ENCODE results near the gene CAST. TPM values are rescaled to one million over a fixed set of nuclear protein-coding genes. Genes with fewer than 3 reads are reported as not detected.

CAST gene
- polyA plus RNA-seq, 2 donors = 205 to 245 TPM

DNA sequence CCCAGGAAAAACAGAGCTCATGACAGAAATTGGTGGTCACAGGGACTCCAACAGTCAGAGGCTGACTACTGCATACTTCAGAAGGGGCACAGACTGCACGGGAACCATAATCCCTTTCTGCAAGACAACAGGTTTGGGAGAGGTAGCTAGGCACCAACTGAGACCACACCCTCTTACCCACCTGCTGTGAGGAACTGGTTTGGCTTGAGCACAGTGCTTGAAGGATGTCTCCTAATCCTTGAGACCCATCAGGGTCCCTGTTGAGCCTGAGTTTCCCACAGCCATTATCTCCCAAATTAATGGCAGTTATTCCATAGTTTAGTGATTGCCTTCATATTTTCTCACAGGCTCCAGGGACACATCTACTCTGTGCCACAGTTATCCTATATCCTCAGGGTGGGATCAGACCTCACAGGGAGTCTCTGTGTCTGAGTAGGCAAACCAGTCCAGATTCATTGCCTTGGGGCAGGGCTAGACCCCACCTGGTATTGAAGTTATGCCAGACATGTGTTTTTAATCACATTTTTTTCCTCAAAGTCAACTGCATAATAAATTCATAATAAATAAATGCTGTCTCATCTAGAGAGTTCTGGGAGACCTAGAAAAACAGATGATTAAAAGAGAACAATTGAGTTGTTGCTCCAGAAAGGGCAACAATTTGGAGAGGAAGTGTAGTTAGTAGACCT is 9.3 kb upstream of the CAST start:
- 34 to 58% methylated on average over 1 of the region's 1 CpG for WGBS, 2 donors
- Histone ChIP-seq H3K9me3 (ENCODE audit: control insufficient read depth in 2 of 2, insufficient read depth in 1 of 2, low read depth in 1 of 2, low read length in 1 of 2) (no peaks in the 10 kb centered on the region), H3K36me3 (ENCODE audit: control insufficient read depth in 2 of 2, insufficient read depth in 2 of 2, low read length in 1 of 2) (no peaks in the 10 kb centered on the region), H3K27me3 (ENCODE audit: control insufficient read depth in 1 of 2, insufficient read depth in 2 of 2, low read length in 2 of 2) (no peaks in the 10 kb centered on the region), H3K4me1 (ENCODE audit: control insufficient read depth in 2 of 2, insufficient read depth in 2 of 2, low read length in 1 of 2) (peaks cover 4 to 9% of the 10 kb centered on the region in 2 donors), H3K4me3 (ENCODE audit: low read depth in 1 of 2, low read length in 2 of 2) (no peak overlapping the region), H3K27ac (ENCODE audit: low read depth in 2 of 2, low read length in 1 of 2) (peak overlapping the region; percentile 65 to 68)

DNA sequence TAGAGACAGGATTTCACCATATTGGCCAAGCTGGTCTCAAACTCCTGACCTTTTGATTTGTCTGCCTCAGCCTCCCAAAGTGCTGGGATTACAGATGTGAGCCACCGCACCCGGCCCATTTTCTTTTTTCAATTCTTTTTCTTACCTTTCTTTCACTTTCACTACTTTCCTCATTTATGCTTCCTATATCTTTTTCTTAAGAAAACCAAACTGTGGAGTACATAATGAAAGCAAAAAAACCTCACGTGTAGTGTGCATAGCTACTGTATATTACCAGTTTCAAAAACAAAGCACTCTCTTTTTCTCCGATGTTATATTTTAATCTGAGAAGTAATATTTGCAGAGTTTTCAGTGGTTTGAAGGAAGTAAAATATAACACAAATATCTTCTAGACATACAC is 8.0 kb upstream of the CAST start:
- Histone ChIP-seq H3K4me3 (ENCODE audit: low read depth in 1 of 2, low read length in 2 of 2) (no peak overlapping the region), H3K9me3 (ENCODE audit: control insufficient read depth in 2 of 2, insufficient read depth in 1 of 2, low read depth in 1 of 2, low read length in 1 of 2) (no peaks in the 10 kb centered on the region), H3K27me3 (ENCODE audit: control insufficient read depth in 1 of 2, insufficient read depth in 2 of 2, low read length in 2 of 2) (no peaks in the 10 kb centered on the region), H3K4me1 (ENCODE audit: control insufficient read depth in 2 of 2, insufficient read depth in 2 of 2, low read length in 1 of 2) (peaks cover 4 to 9% of the 10 kb centered on the region in 2 donors), H3K36me3 (ENCODE audit: control insufficient read depth in 2 of 2, insufficient read depth in 2 of 2, low read length in 1 of 2) (no peaks in the 10 kb centered on the region), H3K27ac (ENCODE audit: low read depth in 2 of 2, low read length in 1 of 2) (no peak overlapping the region)
- 80 to 82% methylated on average over 4 of the region's 4 CpGs for WGBS, 2 donors

DNA sequence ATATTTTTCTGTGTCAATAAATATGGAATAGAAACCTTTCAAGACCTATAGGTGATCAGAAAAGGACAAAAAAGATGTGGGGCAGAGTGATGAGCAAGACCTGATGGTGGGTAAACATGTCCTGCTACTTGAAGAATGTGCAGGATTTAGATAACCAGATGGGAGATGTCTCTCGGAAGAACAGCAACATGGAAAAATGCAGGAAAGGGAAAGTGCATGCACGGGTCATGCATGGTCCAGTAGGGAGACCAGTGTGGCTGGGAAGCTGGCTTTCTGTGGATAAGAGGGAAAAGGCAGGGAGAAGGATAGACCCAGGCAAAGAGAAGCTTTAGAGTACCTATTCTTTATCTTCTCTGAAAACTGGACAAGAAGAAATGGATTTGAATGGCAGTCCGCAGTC is 7.1 kb upstream of the CAST start:
- no peaks in the 10 kb centered on the region for H3K27me3 ChIP-seq (ENCODE audit: control insufficient read depth in 1 of 2, insufficient read depth in 2 of 2, low read length in 2 of 2)
- peaks cover 4 to 9% of the 10 kb centered on the region in 2 donors for H3K4me1 ChIP-seq (ENCODE audit: control insufficient read depth in 2 of 2, insufficient read depth in 2 of 2, low read length in 1 of 2)
- 78 to 85% methylated on average over 3 of the region's 3 CpGs for WGBS, 2 donors
- H3K27ac ChIP-seq (ENCODE audit: low read depth in 2 of 2, low read length in 1 of 2) = peak overlapping the region in 1 of 2 donors; percentile 8
- H3K4me3 ChIP-seq (ENCODE audit: low read depth in 1 of 2, low read length in 2 of 2) = no peak overlapping the region
- no peaks in the 10 kb centered on the region for H3K36me3 ChIP-seq (ENCODE audit: control insufficient read depth in 2 of 2, insufficient read depth in 2 of 2, low read length in 1 of 2)
- no peaks in the 10 kb centered on the region for H3K9me3 ChIP-seq (ENCODE audit: control insufficient read depth in 2 of 2, insufficient read depth in 1 of 2, low read depth in 1 of 2, low read length in 1 of 2)

DNA sequence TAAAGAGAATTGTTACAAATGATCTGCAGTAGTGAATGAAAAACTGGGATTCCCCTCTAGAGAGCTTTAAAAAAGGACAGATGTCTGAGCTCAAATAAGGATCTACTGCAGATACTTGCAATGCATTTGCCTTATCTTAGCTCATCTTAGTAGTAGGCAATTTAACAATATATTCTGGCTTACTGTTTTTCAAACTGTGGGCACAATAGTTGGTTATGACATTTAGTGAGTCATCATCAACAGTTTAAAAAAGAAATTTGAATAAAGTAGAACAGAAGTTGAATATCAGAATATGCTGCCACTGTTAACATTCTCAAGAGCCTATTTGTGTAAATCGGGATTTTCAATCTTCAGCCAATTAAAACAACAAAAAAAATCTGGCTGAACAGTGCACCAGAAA is 6.7 kb upstream of the CAST start:
- WGBS, 2 donors = 39 to 41% methylated on average over 1 of the region's 1 CpG

DNA sequence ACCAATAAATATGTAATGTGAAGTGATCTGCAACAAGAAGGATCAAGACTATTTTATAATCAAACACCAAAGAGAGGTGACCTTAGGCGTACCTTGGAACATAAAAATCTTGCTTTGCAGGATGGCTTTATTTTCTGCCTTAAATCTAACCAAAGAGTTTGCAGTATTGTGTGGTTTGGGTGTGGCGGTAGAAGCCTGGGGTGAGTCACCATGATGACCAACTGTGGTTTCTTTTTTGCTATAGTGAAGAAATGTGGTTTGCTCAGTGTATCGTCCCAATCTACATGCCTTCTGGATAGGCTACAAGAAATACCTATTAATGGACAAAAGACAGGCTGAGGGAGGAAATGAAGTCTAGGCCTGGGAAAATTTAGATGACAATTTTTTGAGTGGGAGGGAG is 5.1 kb upstream of the CAST start:
- Histone ChIP-seq H3K36me3 (ENCODE audit: control insufficient read depth in 2 of 2, insufficient read depth in 2 of 2, low read length in 1 of 2) (no peaks in the 10 kb centered on the region), H3K27ac (ENCODE audit: low read depth in 2 of 2, low read length in 1 of 2) (peak overlapping the region; percentile 13 to 32), H3K9me3 (ENCODE audit: control insufficient read depth in 2 of 2, insufficient read depth in 1 of 2, low read depth in 1 of 2, low read length in 1 of 2) (no peaks in the 10 kb centered on the region), H3K4me3 (ENCODE audit: low read depth in 1 of 2, low read length in 2 of 2) (no peak overlapping the region), H3K4me1 (ENCODE audit: control insufficient read depth in 2 of 2, insufficient read depth in 2 of 2, low read length in 1 of 2) (peaks cover 4 to 9% of the 10 kb centered on the region in 2 donors), H3K27me3 (ENCODE audit: control insufficient read depth in 1 of 2, insufficient read depth in 2 of 2, low read length in 2 of 2) (no peaks in the 10 kb centered on the region)
- 26 to 43% methylated on average over 3 of the region's 3 CpGs for WGBS, 2 donors

More for the DNA sequence above, 6.7 kb upstream of the CAST start:
- H3K27ac ChIP-seq (ENCODE audit: low read depth in 2 of 2, low read length in 1 of 2) = peak overlapping the region in 1 of 2 donors; percentile 8
- H3K4me3 ChIP-seq (ENCODE audit: low read depth in 1 of 2, low read length in 2 of 2) = no peak overlapping the region
- H3K4me1 ChIP-seq (ENCODE audit: control insufficient read depth in 2 of 2, insufficient read depth in 2 of 2, low read length in 1 of 2) = peaks cover 4 to 9% of the 10 kb centered on the region in 2 donors
- no peaks in the 10 kb centered on the region for H3K27me3 ChIP-seq (ENCODE audit: control insufficient read depth in 1 of 2, insufficient read depth in 2 of 2, low read length in 2 of 2)
- no peaks in the 10 kb centered on the region for H3K9me3 ChIP-seq (ENCODE audit: control insufficient read depth in 2 of 2, insufficient read depth in 1 of 2, low read depth in 1 of 2, low read length in 1 of 2)
- H3K36me3 ChIP-seq (ENCODE audit: control insufficient read depth in 2 of 2, insufficient read depth in 2 of 2, low read length in 1 of 2) = no peaks in the 10 kb centered on the region

DNA sequence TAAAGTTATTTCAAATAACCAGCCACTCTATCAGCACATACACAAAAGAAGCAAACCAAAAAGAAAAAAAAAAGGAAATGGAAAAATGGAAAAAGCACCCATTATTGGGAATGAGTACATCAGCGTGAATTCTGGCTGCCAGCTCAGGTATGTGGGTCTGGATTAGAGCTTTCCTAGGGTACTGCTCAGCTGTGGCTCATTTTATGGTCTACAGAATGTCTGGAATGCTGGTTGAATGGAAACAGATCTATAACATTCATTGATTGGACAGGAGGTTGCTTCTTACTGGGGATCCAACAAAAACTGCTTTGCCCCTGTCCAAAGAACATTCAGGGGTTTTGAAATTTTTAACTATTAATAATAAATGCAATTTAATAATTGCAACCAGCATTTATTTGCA is 3.9 kb upstream of the CAST start:
- Histone ChIP-seq H3K27ac (ENCODE audit: low read depth in 2 of 2, low read length in 1 of 2) (no peak overlapping the region), H3K4me1 (ENCODE audit: control insufficient read depth in 2 of 2, insufficient read depth in 2 of 2, low read length in 1 of 2) (peaks cover 4 to 7% of the 10 kb centered on the region in 2 donors), H3K27me3 (ENCODE audit: control insufficient read depth in 1 of 2, insufficient read depth in 2 of 2, low read length in 2 of 2) (no peaks in the 10 kb centered on the region), H3K4me3 (ENCODE audit: low read depth in 1 of 2, low read length in 2 of 2) (no peak overlapping the region), H3K9me3 (ENCODE audit: control insufficient read depth in 2 of 2, insufficient read depth in 1 of 2, low read depth in 1 of 2, low read length in 1 of 2) (no peaks in the 10 kb centered on the region), H3K36me3 (ENCODE audit: control insufficient read depth in 2 of 2, insufficient read depth in 2 of 2, low read length in 1 of 2) (no peaks in the 10 kb centered on the region)
- 56 to 83% methylated on average over 1 of the region's 1 CpG for WGBS, 2 donors

DNA sequence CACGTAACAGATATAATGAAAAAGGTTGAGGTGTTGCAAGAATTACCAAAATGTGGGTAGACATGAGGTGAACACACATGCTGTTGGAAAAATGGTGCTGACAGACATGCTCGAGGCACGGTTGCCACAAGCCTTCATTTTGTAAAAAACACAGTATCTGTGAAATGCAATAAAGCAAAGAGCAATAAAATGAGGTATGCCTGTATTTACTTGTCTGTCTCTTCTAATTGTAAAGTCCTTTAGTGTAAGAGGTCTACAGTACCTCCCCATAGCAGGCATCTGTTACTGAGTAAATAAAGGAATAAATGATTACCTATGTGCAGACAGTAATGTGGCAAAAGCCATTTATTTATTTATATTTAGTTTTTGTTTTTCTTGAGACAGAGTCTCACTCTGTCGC is 3.0 kb upstream of the CAST start:
- no peaks in the 10 kb centered on the region for H3K36me3 ChIP-seq (ENCODE audit: control insufficient read depth in 2 of 2, insufficient read depth in 2 of 2, low read length in 1 of 2)
- WGBS, 2 donors = 94% methylated on average over 4 of the region's 4 CpGs
- no peaks in the 10 kb centered on the region for H3K9me3 ChIP-seq (ENCODE audit: control insufficient read depth in 2 of 2, insufficient read depth in 1 of 2, low read depth in 1 of 2, low read length in 1 of 2)
- H3K4me1 ChIP-seq (ENCODE audit: control insufficient read depth in 2 of 2, insufficient read depth in 2 of 2, low read length in 1 of 2) = peaks cover 4 to 7% of the 10 kb centered on the region in 2 donors
- H3K27ac ChIP-seq (ENCODE audit: low read depth in 2 of 2, low read length in 1 of 2) = no peak overlapping the region
- no peak overlapping the region for H3K4me3 ChIP-seq (ENCODE audit: low read depth in 1 of 2, low read length in 2 of 2)
- H3K27me3 ChIP-seq (ENCODE audit: control insufficient read depth in 1 of 2, insufficient read depth in 2 of 2, low read length in 2 of 2) = no peaks in the 10 kb centered on the region

DNA sequence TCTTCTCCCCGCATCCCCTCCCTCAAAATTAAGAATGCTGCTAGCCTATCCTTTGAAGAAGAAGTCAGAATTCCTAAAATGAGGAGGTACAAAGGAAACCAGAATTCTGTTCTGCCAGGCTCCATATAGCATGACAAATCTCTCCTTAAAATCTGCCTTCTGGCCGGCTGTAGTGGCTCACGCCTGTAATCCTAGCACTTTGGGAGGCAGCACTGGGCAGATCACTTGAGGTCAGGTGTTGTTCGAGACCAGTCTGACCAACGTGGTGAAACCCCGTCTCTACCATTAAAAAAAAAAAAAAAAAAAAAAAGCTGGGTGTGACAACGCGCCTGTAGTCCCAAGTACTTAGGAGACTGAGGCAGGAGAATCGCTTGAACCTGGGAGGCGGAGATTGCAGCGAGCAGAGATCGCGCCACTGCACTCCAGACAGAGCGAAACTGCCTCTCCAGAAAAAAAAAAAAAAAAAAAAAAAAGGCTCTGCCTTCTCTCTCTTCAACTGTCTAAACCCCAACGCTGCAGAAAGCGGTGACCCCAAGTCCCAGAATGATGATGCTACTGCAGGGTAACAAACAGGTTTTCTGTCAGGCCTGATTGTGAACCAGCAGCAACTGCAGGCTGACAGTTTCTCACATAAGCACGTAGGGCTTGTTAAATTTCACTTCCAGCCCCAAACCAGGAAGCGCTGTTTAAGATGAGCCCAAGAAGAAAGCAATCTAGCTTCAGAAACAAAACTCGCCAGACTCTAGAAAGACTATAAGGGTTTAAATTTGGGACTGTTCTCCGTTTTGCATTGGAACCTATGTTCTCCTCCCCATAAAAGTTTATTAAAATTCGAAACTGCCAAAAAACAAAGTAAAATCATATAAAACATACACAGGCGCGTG is 963 bp upstream of the CAST start:
- no peaks in the 10 kb centered on the region for H3K36me3 ChIP-seq (ENCODE audit: control insufficient read depth in 2 of 2, insufficient read depth in 2 of 2, low read length in 1 of 2)
- no peaks in the 10 kb centered on the region for H3K9me3 ChIP-seq (ENCODE audit: control insufficient read depth in 2 of 2, insufficient read depth in 1 of 2, low read depth in 1 of 2, low read length in 1 of 2)
- peak overlapping the region; percentile 86 to 90 for H3K4me3 ChIP-seq (ENCODE audit: low read depth in 1 of 2, low read length in 2 of 2)
- peak overlapping the region; percentile 99 to 100 for H3K27ac ChIP-seq (ENCODE audit: low read depth in 2 of 2, low read length in 1 of 2)
- peaks cover 4 to 7% of the 10 kb centered on the region in 2 donors for H3K4me1 ChIP-seq (ENCODE audit: control insufficient read depth in 2 of 2, insufficient read depth in 2 of 2, low read length in 1 of 2)
- WGBS, 2 donors = 5 to 6% methylated on average over 23 of the region's 23 CpGs
- H3K27me3 ChIP-seq (ENCODE audit: control insufficient read depth in 1 of 2, insufficient read depth in 2 of 2, low read length in 2 of 2) = no peaks in the 10 kb centered on the region

DNA sequence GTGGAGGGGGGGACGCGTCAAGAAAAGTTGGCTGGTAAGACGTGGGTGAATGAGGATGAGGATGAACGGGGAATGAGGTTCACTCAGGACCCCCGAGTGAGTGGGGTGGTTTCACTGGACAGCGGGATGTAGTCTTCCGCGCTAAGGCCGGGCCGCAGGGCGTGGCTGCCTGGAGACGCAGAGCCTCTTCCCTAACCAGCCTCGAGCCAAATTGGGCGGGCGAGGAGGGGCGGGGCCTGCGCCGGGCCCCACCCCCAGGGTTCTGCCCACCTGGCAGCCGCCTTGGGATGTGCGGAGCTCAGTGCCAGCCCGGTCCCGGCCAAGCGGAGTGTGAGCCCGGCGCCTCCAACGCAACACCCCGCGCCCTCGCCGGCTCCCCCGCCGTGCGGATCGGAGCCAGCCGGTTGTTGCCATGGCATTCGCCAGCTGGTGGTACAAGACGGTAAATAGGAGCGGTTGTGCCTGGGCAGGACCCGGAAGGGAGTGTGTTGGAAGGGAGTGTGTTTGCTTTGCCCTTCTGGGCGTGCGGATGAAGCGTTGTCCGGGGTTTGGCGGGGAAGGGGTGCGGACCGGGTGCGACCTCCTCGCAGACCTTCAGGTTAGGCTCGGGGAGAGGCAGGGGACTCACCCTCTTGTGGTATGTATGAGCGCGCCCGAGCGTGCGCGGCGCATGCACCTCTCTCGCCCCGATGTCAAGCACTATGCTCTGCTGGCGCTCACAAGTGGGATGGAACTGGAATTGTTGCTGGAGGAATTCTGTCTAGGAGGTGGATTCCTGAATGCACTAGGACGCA is 746 bp downstream of the CAST start:
- Histone ChIP-seq H3K9me3 (ENCODE audit: control insufficient read depth in 2 of 2, insufficient read depth in 1 of 2, low read depth in 1 of 2, low read length in 1 of 2) (no peaks in the 10 kb centered on the region), H3K4me3 (ENCODE audit: low read depth in 1 of 2, low read length in 2 of 2) (peak overlapping the region; percentile 86 to 90), H3K4me1 (ENCODE audit: control insufficient read depth in 2 of 2, insufficient read depth in 2 of 2, low read length in 1 of 2) (peaks cover 0 to 3% of the 10 kb centered on the region in 2 donors), H3K27me3 (ENCODE audit: control insufficient read depth in 1 of 2, insufficient read depth in 2 of 2, low read length in 2 of 2) (no peaks in the 10 kb centered on the region), H3K27ac (ENCODE audit: low read depth in 2 of 2, low read length in 1 of 2) (peak overlapping the region; percentile 99 to 100), H3K36me3 (ENCODE audit: control insufficient read depth in 2 of 2, insufficient read depth in 2 of 2, low read length in 1 of 2) (no peaks in the 10 kb centered on the region)
- WGBS, 2 donors = 0 to 1% methylated on average over 60 of the region's 60 CpGs

All from esophagus (tissue), 2 donors.